Measurements from ENCODE around the gene SRD5A1.

Gene SRD5A1

DNA sequence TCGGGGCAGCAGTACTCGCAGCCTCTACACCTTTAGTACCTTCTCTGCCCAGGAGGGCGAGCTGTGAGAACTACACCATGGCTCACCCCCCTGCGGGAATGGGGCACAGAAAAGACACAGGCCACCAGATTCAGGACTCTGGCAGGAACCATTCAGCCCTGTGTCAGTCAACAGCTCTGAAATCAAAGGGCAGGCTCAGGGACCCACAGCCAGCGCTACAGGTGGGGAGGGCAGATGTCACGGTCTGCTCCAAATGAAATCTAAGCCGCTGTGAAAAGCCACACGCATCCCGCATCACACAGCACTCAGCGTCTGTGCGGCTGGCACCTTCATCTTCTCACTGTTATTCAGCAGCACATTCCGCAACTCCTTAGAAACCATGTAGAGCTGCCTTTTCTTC is 28.3 kb upstream of the SRD5A1 start:
- DNase-seq (ENCODE audit: low spot score): no peak

DNA sequence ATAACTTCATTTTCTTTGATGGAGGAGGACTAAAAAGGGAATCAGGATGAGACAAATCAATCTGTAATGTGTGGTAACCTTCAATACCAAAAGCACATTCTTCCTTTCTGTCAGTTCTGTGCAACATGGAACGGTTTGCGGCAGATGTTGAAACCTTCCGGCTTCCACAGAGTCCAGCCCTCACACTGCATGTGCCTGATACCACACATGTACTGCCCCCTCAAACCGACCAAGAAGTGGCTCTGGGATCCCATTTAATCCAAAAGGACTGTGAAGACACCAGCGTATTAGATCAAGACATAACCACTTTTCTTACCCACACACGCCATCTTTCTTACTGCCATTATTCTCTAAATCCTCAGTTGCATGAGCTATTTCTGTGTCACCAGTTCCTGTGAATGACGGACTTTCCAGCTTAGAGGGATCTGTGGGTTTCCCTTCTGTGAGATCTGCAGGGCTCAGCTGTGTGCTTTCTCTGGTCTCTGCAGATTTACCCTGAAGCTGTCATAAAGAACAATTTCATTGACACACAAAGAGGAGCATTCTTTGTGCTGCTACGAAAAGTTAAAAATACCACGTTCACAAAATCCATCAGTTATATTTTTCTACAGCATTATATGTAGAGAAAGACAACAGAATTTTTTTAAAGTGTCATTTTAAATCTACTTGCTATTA is 26.2 kb upstream of the SRD5A1 start:
- no peak for DNase-seq (ENCODE audit: low spot score)

- DNase-seq (ENCODE audit: low spot score): no peak
Measured at GRCh38 chr5:6607559-6607936, 25.7 kb upstream of the SRD5A1 start.

- no peak for DNase-seq (ENCODE audit: low spot score)
Measured at GRCh38 chr5:6608016-6608415, 25.2 kb upstream of the SRD5A1 start.

DNA sequence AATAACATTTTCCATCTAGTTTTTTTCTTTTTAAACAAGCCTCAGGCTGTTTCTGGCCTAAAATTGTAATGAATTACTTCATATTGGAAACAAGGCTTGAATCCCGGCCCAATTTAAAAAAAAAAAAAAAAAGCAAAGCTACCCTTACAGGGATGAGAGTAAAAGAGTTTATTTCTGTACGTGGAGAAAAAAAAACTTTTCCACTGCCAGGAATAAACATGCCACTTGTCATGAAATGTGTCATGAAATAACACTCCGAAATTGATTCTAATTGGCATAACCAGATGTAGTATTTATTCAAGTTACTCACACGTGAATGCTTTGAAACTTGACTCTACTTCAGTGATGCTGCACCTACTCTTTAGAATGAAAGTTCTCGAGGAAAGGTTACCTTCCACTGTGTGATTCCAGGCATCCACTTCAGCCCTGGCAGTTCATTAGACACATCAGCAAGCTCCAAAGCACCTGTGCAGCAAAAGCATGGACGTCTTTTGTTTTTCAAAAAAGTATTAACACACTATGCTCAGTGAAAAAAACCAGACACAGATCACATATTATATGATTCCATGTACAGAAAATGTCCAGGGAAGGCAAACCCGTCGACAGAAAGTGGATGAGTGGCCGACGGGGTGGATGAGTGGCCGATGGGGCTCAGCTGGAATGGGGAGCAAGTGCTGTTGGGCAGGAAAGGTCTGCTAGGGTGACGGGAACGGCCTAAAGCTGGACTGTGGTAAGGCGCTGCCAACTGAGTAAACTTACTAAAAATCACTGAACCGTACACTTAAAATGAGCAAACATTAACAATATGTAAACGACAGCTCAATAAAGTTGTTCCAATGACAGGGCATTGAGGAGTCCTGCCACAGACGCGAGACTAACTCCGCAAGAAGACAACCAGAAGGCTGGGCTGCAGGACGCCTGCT is 21.6 kb upstream of the SRD5A1 start:
- DNase-seq (ENCODE audit: low spot score): no peak

- no peak for DNase-seq (ENCODE audit: low spot score)
Measured at GRCh38 chr5:6615034-6615815, 18.0 kb upstream of the SRD5A1 start.

- no peak for DNase-seq (ENCODE audit: low spot score)
Measured at GRCh38 chr5:6616632-6617031, 16.6 kb upstream of the SRD5A1 start.

DNA sequence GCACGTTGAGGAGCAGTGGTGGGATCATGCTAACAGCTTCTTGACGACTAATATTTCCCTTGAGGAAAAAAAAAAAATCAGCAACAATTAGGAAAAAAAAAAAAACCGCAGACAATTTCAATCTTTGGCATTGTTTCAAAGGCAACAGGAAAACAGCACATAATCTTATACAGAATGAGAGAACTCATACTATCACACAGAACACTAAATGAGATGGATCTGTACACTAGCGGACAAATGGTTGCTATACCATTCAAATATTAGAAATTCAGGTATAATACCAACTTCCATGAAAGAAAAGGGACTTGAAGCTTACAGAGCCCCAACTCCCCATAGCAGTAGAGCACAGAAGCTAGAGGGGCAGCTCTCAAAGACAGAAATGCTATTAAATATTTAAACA is 10.0 kb upstream of the SRD5A1 start:
- DNase-seq (ENCODE audit: low spot score): no peak

DNA sequence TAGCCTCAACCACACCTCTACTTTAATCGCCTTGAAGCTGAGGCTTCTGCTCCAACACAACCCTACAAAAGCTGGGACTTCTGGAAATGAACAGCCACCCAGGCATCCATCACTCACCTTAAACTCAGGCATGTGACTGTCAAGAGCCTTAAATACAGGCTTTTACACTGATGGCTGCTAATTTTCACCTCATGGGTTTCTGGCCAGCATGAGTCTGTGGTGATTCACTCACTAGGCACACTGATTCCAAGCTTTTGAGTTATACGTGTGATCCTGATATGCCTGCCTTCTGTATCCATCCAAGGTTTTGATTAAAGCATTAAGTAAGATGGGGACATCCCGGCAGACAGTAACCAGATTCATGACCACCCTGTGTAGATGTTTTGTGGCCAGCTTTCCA is 9.3 kb upstream of the SRD5A1 start:
- DNase-seq (ENCODE audit: low spot score): peak; percentile 58

GRCh38 chr5:6626508-6626907 is 6.7 kb upstream of the SRD5A1 start:
- DNase-seq (ENCODE audit: low spot score): no peak

DNA sequence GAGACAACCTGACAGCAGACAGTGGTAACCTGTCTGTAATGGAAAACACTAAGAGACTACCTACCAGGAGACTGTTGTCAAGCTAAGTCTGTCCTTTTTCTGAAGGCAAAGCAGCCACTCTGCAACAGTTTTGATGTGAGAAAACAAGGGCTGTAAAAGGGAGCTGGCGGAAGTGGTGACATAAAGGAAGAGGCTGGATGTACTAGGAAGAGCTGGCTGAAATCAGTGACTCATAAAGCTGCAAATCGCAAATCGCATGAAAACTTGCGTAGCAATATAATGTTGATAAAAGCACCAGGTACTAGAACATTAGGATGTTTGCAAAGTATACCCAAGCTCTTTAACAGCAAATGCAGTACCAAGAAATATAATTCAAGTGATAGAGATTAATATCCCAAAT is 1.8 kb upstream of the SRD5A1 start:
- peak; percentile 79 for DNase-seq (ENCODE audit: low spot score)

DNA sequence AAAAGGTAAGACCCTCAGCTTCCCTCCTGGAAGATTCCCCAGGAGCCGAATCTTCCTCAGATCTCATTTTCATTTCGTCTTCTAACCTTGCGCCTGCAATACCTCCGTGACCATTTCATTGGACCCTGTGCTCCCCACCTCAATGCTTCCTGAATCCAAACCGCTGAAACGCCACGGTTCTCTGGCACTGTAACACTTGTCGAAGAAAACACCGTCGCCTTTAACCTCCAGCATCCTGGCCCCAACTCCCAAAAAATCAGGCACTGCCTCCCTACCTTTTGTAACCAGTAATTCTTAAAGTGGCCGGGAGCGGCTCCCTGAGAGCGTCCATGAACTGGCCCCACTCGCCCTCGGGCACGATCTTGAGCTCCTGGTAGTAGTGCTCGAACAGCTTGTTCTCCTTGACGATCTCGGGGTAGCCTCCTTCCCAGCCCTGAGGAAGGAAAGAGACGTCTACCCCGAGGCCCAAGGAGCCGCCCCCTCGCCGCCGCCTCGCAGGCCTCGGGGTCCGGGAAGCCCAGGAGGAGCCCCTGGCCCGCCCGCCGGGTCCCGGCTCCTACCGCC is 834 bp upstream of the SRD5A1 start:
- DNase-seq (ENCODE audit: low spot score): peak; percentile 56

DNA sequence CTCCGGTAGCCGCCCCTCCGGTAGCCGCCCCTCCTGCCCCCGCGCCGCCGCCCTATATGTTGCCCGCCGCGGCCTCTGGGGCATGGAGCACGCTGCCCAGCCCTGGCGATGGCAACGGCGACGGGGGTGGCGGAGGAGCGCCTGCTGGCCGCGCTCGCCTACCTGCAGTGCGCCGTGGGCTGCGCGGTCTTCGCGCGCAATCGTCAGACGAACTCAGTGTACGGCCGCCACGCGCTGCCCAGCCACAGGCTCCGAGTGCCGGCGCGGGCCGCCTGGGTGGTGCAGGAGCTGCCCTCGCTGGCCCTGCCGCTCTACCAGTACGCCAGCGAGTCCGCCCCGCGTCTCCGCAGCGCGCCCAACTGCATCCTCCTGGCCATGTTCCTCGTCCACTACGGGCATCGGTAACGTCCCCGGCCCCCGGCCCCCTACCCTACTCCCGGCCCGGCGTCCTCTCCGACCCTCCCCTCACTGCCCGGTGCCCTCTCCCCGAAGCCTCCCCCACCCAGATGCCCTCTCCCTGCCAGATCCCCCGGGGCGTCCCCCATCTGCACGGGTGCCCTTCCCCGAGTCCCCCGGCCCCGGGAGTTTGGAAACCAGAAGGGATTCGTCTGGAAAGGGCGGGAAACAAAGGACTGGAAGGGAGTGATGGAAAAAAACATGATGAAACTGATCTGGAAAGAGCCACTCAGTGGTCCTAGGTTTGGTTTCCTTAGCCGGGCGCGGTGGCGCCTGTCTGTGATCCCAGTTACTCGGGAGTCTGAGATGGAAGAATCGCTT is 417 bp downstream of the SRD5A1 start:
- peak; percentile 62 for DNase-seq (ENCODE audit: low spot score)

- DNase-seq (ENCODE audit: low spot score): peak; percentile 40
Measured at GRCh38 chr5:6634306-6634705, 1.1 kb downstream of the SRD5A1 start.

- no peak for DNase-seq (ENCODE audit: low spot score)
Measured at GRCh38 chr5:6634788-6635430, 1.7 kb downstream of the SRD5A1 start.

DNA sequence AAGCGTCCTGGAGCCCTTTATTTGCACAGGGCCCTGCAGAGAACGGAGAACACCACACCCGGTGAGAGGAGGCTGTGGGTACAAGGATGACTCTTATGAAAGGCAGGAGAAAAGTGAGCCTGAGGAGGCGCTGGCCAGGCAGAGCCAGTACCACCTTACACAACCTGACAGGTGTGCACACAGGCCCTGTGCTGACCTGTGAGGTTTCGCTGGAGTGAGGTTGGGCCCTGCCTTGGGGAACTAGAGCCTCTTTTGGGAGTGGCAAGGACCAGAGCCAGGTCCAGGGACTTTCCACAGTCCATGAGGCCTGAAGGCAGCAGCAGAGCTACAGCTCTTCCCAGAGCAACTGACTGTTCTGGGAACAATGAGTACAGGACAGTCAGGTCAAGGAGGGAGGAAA is 3.1 kb downstream of the SRD5A1 start:
- no peak for DNase-seq (ENCODE audit: low spot score)

DNA sequence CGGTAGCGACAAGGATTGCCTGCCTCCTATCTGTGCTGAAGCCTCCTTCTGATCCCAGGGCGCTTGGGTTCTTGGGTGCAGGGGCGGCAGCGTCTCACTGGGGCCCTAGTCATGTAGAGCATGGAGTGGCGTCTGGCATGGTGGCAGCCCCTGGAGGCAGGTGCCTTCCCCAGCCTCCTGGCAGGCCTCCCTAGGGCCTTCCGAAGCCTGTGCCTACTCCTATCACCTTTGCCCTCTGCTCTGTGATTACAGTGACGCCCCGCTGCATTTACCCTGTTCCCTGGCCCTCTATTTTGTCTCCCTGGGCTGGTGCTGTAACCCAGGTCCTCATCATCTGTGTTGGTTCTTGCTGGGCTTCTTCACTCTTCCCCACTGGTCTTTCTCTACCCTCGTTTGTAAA is 3.8 kb downstream of the SRD5A1 start:
- DNase-seq (ENCODE audit: low spot score): no peak

DNA sequence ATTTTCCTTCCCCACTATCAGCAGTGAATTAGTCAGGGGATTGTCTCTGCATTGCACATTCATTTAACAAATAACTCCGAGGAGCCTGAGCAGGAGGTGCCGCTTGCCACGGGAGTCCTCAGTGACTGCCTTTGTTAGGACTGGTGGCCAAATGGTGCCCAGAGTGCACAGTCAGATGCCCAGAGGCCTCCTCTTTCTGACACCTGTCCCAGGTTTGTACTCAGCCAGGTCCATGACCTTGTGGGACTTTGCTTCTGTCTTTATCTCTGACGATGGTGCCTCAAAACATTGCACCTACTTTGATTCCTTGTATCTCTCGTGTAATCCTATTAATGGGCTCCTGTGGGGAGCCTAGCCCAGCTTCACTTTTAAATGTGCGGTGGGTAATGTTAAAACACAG is 4.3 kb downstream of the SRD5A1 start:
- DNase-seq (ENCODE audit: low spot score): no peak

DNA sequence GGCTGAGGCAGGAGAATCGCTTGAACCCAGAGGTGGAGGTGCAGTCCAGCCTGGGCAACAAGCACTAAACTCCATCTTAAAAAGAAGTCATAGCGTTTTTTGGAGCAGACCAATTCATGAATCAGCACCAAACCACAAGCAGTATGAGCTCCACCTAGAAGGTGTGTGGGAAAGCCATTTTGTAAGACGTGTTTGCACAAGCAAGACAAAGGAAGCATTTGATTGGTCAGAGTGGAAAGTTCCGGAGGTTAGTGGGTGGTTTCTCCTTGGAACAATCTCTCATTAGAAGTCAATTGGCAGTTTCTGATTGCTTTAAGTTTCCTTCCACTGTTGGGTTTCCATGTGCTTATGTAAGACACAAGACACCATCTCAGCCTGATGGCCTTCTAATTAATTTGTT is 5.0 kb downstream of the SRD5A1 start:
- no peak for DNase-seq (ENCODE audit: low spot score)

GRCh38 chr5:6642655-6643054 is 9.4 kb downstream of the SRD5A1 start:
- DNase-seq (ENCODE audit: low spot score): no peak

DNA sequence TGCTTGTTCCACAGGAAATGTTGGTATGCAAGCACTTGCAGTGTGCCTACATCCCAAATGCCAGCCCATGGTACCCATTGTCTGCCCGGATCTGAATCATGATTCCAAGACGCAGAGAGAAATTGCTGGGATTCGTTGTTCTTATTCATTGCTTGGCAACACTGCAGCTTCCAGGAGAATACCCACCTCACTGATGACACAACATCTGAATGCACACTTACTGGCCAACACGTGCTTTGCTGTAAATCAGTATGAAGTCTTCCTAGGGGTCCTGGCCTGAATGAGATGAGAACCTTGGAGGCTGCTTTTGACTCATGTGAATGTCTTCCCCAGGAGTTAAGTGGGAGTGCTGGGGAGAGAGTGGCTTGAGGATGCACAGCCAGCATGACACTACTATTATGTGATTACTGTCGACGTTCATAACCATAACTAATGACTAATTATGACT is 11.6 kb downstream of the SRD5A1 start:
- DNase-seq (ENCODE audit: low spot score): peak; percentile 16
